Epithelial cell of esophagus (primary cell): ENCODE results near the gene MTHFD2.
A peak's percentile ranks its signal among the peaks of the same experiment; 100 is the strongest.
"Not testable (repeated sequence)": the region's sequence is repeated elsewhere in the genome, so short reads cannot be mapped to it uniquely, and the experiment has no call there.

Experiments used
- DNase-seq: peaks from one replicate; pipeline ENCODE4 v3.0.0; 2010; ENCODE audit warnings: low read depth
- H3K4me3 ChIP-seq: 2 replicates; pipeline ENCODE4 v1.5.1; 2011; ENCODE audit warnings: mild to moderate bottlenecking, low read length, control low read depth
- CTCF ChIP-seq: IDR thresholded peaks from 2 replicates; pipeline ENCODE4 v1.5.1; 2011; ENCODE audit warnings: low read depth, mild to moderate bottlenecking, low read length, control low read depth, inconsistent platforms; ENCODE audit not compliant: insufficient read depth; ENCODE audit errors: missing control alignments

Gene MTHFD2

GRCh38 chr2:74181739-74182138, 16.7 kb upstream of the MTHFD2 start:
- H3K4me3 ChIP-seq = no peak overlapping the region
- no peak for DNase-seq
- TF ChIP-seq CTCF = no peak

DNA sequence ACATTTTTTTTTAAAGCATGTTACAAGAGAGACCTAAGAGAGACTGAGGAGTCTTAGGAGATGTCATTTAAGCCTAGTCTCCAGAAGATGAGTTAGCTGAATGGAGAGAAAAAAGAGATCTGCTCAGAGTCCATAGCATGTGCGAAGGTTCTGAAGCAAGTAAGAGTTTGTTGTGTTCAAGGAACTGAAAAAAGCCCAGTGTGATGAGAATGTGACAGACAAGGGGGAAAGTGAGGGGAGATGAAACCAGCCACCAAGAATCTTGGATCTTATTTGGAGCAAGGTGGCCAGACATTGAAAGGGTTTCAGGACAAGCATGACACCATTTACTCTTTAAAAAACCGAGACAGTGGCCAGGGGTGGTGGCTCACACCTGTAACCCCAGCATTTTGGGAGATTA, 14.5 kb upstream of the MTHFD2 start:
- no peak for TF ChIP-seq CTCF
- no peak overlapping the region for H3K4me3 ChIP-seq
- DNase-seq = no peak

DNA sequence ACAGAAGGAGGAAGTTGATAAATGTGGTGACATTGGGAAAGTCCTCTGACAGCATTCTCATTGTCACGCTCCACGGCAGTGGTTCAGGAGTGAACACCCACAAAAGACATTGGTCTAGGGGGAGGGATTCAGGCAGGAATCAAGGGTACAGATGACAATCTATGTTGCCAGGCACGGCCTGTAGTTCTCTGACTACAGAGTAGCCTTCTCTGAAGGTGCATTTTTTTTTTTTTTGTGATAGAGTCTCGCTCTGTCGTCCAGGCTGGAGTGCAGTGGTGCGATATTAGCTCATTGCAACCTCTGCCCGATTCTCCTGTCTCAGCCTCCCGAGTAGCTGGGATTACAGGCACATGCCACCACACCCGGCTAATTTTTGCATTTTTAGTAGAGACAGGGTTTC, 12.4 kb upstream of the MTHFD2 start:
- no peak for TF ChIP-seq CTCF
- DNase-seq = no peak
- no peak overlapping the region for H3K4me3 ChIP-seq

- DNase-seq, H3K4me3 ChIP-seq: not testable (repeated sequence)
Measured at GRCh38 chr2:74186706-74187105, 11.7 kb upstream of the MTHFD2 start.

GRCh38 chr2:74188018-74188601, 10.3 kb upstream of the MTHFD2 start:
- no peak for TF ChIP-seq CTCF
- H3K4me3 ChIP-seq = no peak overlapping the region
- peak; percentile 99 for DNase-seq

- TF ChIP-seq CTCF = no peak
- H3K4me3 ChIP-seq = no peak overlapping the region
- DNase-seq = no peak
Measured at GRCh38 chr2:74188696-74189095, 9.7 kb upstream of the MTHFD2 start.

GRCh38 chr2:74191596-74192380, 6.6 kb upstream of the MTHFD2 start:
- H3K4me3 ChIP-seq = no peak overlapping the region
- no peak for TF ChIP-seq CTCF
- DNase-seq = no peak
